NCI-H1417 treated with DMSO at 0.1 percent for 48 hours (cell line): ENCODE results near the gene AGXT.
"Not testable (repeated sequence)": the region's sequence is repeated elsewhere in the genome, so short reads cannot be mapped to it uniquely, and the experiment has no call there.

Experiments
- DNase-seq: peaks from one replicate; lab custom pipeline; 2025; lab: John Stamatoyannopoulos, UW

The AGXT gene

DNA sequence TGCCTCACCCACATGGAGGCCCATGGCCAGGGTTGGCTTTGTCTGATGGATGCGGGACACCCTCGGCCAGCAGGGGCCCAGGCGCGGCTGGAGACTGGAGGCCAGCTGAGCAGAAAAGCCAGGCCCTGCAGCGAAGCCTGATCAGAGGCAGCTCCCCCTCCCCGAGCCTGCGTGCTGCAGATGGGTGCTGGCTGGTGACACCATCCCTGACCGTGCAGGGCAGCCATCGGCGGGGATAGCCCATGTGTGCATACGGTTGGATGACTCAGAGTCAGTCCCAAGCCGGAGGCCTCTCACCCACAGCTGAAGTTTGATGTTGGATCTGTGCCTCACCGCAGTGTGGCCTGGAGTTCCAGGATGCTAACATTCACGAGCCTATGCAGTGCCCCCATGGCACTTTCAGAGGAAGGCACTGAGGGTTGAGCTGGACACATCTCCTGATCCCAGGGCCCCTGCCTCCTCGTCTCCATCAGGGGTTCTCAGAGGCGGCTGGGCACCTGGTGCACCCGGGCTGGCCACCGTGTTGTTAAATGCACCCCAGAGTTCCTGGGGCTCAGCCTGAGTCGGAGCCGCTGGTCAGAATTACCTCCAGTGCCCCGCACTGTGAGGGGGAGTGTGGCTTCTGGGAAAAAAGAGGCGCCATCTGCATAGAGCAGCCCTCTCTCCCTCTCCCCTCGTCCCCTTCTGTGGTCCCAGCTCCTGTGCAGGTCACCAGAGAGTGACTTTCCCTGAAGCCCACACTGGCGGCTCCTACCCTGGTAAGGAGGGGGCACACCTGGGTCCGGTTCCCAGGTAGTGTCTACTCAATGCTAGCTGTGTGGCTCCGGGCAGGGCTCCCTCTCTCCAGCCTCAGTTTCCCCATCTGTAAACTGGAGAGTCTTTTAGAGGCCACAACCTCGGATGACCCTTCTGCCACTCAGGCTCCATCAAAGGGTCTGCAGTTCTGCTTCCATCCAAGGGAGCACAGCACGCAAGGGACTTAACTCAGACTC is 29.2 kb upstream of the AGXT start:
- no peak for DNase-seq

GRCh38 chr2:240840435-240841060 is 28.1 kb upstream of the AGXT start:
- no peak for DNase-seq

GRCh38 chr2:240846309-240846708 is 22.3 kb upstream of the AGXT start:
- DNase-seq = not testable (repeated sequence)

GRCh38 chr2:240846873-240847595 is 21.6 kb upstream of the AGXT start:
- DNase-seq = no peak

GRCh38 chr2:240847817-240848216 is 20.8 kb upstream of the AGXT start:
- DNase-seq = no peak

GRCh38 chr2:240848900-240849680 is 19.5 kb upstream of the AGXT start:
- DNase-seq = no peak

GRCh38 chr2:240850026-240850425 is 18.6 kb upstream of the AGXT start:
- no peak for DNase-seq

DNA sequence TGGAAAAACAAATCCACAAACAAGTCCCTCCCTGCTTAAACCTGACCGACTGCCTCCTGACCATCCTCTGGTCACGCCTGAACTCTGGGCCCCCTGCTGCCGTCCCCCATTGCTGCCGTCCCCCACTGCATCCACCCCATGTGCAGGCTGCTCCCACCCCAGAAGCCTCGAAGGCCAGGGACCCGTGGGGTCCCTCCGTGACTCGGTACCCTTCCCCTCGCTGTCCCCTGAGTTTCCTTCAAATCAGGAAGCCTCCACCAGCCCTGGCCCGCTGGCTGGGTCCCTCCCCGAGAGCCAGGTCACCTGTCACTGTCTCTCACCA is 17.9 kb upstream of the AGXT start:
- DNase-seq = no peak

DNA sequence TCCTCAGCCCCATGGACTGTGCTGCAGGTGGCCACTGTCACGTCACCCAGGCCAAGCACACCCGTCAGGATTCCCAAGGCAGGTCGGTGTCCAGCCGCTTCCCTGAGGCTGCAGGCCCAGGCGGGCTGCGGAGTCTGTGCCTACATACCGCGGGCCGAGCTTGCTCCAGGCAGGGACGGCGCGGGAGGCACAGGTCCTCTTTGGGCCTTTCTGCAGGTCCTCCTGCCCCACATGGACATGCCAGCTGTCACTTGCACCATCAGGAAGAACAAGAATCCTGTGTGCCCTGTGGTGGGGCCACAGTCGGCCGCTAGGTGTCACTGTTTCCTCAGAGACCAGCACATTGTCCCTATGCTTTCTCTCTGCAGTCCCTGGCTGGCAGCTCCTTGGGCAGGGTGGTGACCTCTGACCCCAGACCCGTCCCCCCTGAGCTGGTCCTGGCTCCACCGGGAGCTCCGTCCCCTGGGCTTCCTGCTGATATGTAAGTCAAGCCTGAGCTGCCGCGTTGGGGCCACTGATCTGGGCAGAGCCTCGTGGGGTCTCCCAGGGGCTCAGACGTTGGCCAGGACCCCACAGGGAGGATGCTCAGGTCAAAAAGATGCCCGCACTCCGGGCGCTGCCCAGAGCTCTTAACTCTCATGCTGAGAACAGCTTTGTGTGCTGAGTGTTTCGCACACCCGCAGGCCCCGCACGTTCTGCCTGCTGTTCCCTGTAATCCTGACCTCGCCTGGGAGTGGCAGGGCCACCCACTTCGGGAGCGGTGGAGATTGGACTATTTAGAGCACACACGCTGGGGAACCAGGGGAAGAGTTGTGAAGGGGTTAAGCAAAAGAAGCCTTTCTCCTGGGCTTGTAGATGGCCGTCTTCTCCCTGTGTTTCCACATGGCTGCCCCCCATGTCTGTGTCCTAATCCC is 17.3 kb upstream of the AGXT start:
- DNase-seq = peak; percentile 31

DNA sequence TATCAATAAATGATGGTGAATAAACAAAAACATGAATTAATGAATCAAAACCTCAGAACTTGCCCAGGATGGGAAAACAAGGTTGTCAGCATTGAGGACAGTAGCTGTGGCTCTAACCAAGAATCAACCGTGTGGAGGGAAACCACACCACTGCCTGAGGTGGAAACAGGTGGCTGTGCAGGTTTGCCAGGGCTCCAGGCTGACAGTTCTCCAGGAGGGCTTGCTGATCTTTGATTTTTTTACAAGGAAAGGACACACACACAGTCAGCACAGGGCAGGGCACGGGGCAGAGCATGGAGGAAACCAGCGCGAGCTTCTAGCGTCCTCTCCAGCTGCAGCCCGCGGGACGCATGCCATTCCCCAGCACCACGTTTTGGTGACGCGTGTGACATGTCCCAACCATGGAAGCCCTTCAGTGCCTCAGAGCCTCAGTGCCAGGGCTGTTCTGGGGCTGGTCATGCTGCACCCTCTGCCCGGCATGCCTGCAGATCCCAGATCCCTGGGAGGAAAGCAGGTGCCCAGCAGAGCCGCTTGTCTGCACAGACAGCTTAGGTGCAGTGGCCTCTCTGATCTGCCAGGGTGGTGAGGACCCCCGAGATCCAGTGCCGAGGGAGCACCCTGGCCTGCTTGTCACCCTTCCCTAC is 15.8 kb upstream of the AGXT start:
- DNase-seq = no peak

DNA sequence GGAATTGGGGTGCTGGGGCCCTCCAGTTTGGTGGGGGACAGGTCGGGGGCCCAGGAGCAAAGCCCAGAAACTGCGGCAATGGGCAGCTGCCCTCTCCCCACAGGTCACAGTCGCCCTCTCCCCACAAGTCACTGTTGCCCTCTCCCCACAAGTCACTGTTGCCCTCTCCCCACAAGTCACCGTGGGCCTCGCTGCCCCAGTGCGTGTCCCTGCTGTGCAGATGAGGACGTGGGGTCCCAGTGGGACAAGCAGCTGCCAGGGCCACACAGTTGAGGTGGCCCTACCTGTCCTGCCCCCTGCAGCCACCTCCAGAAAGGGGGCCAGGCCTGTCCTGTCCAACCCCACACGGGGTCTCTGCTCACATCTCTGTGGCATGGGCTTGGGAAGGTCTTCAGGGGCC is 13.0 kb upstream of the AGXT start:
- no peak for DNase-seq

DNA sequence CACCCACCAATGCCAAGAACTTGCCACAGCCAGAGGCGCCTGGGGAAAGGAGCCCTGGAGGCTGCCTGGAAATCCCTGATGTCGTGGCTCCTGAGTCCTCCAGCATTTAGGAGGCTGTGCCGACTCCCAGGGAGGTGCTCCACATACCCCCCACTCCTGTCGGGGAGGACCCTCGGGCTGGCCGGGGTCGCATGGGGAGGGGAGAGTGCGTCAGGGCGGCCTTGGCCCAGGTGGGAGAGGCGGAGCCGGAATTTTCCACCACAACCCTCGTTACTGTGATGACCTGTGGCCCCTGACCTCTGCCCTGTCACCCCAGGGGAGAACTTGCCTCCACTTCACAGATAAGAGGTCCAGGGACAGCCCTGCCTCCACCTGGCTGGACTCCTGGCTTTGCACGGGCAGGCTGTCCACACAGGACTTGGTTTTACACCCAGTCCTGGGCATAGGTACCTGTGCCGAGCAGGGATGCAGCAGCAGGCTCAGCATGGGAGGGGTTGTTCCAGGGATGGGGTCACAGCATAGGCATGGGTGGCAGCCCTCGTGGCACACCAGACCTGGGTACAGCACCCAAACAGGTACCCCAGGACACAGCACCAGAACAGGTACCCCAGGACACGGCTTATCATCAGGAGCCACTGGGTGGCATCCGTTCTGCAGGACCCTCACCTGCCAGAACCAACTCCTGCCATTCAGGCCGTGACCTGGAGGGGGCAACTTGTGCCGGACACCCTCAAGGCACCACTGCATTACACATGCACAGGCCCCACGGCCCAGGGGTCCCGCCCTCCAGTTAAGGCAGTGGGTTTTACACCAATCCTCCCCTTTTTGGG is 12.3 kb upstream of the AGXT start:
- no peak for DNase-seq

DNA sequence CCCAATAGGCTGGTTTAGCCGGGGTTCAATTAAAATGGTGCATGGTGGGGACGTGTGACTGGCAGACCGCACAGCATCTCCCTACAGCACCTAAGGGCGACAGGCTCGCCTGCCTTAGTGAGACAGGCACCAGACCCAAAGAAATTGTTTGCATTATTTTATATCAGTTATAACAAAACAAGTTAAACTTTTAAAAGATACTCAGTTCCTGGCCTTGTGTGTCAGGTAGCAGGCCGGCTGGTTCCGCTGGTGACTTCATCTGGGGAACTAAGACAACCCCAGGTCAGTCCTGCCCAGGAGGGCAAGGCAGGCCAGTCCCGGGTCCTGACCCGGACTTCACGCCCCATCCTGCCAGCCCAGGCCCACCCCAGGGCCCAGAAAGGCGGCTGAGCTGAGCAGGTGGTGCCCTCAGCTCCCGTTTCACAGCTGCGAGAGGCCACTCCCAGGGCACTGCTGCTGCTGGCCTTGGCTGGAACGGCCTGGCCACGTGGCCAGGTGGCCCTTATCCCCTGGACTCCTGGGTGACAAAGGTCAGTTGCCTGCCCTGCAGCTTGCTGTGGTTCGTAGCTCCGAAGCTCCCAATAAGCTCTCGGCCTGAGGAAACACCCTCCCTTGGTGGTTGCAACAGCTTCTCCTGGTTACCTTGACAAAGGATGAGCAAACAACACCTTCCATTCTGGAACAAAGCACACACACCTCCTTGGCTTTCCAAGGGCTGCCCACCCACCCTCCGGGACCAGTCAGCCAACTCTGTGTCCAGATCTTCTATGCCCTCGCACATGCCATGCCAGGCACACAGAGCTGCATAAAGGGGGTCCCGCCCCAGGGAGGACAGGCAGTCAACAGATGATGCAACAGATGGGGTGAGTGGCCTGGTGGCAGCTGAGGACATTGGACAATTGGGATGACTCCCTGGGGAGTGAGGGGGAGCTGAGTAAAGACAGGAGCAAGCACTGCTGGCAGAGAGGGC is 11.3 kb upstream of the AGXT start:
- DNase-seq = no peak

DNA sequence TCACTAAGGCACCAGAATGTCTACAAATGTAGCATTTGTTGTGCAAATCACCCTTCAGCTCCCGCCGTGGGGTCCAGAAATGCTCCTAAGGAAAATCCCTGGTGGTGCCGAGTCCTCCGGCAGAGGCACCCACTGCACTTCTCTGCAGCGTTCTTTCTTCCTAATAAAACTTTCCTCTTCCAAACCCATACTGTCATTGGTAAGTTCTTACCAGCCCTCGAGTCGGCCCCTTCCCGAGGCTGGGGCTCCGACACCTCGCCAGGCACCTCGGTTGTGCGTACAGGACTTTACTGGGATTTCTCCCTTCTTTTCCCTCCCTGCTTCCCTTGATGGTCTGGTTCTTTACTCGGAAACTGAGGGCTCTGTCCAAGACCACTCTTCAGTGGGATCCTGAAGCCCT is 10.3 kb upstream of the AGXT start:
- no peak for DNase-seq

DNA sequence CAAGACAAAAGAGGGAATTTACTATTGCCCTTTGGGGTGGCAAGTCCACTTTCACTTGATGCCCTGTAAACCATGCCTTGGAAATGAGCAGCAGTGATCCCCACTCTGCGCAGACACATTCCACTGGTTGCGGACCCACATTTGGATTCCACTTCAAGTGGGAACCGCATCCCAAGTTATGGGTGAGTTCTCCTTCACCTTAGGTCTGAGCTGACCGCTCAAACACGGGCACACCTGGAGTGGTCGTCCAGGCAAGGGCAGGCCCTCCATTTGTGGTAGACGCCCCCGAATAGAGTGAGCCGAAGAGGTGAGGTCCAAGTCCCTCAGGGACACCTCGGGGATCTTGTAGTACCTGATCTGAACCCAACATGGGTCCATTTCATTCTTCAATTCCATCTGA is 9.8 kb upstream of the AGXT start:
- no peak for DNase-seq

GRCh38 chr2:240861547-240861946 is 7.1 kb upstream of the AGXT start:
- DNase-seq = no peak

- DNase-seq = no peak
Observed at GRCh38 chr2:240864475-240864874, 4.1 kb upstream of the AGXT start.

DNA sequence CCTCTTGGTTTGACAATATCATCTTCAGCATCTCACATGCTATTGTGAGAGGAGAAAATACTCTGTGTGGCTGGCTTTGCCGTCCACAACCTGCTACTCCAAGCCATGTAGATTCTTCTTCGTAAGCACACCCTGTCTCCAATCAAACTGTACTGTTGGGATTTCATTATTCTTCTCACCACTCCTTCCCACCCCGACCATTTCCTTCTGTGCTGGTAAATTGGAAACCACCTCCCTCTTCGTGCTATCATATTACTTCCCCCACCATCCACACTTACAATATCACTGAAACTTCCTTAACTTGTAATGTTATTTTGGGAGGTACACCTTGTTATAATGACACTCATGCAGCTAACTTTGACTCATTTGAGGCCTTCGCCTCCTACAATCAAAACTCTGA is 3.2 kb upstream of the AGXT start:
- no peak for DNase-seq
